HEK293 (cell line): Measurements from ENCODE around the gene CD151.

Experiments used
- CTCF ChIA-PET: fragments of 350-600 bp; formaldehyde crosslinking; extraction: SDS; loops from one replicate; lab custom pipeline; 2021; ENCODE audit warnings: antibody characterized with exemption; lab: Yijun Ruan, JAX
- POLR2A ChIA-PET: fragments of 300-600 bp; formaldehyde crosslinking; extraction: SDS; loops from one replicate; lab custom pipeline; 2020; ENCODE audit warnings: antibody characterized with exemption, inconsistent platforms; lab: Yijun Ruan, JAX
- H3K27ac ChIP-seq: fragments of 200-500 bp; sonication (Bioruptor generic); 2 replicates; pipeline ENCODE4 v1.5.1; 2014; ENCODE audit warnings: low read depth, low read length, control low read depth, inconsistent platforms; ENCODE audit errors: extremely low read depth
- H3K36me3 ChIP-seq, 2 experiments: fragments of 200-500 bp in 1 of 2; sonication (Bioruptor generic) in 1 of 2; 1 replicate in 1 of 2; 2 replicates in 1 of 2; pipeline ENCODE4 v1.5.1; 2014 to 2017; ENCODE audit warnings: inconsistent platforms in 2 of 2, low read length in 2 of 2; ENCODE audit not compliant: control insufficient read depth in 2 of 2, insufficient read depth in 1 of 2
- H3K4me1 ChIP-seq: fragments of 200-500 bp; sonication (Bioruptor generic); 2 replicates; pipeline ENCODE4 v1.5.1; 2014; ENCODE audit warnings: mild to moderate bottlenecking, low read length, inconsistent platforms; ENCODE audit not compliant: control insufficient read depth, insufficient read depth
- H3K4me3 ChIP-seq: 2 replicates; pipeline ENCODE4 v1.5.1; 2011; ENCODE audit warnings: low read depth, mild to moderate bottlenecking, control low read depth, low read length, moderate library complexity
- H3K9me3 ChIP-seq: fragments of 200-500 bp; sonication (Bioruptor generic); 2 replicates; pipeline ENCODE4 v1.5.1; 2014; ENCODE audit warnings: low read depth, low read length, inconsistent platforms; ENCODE audit not compliant: control insufficient read depth, insufficient read depth
- CTCF ChIP-seq: fragments of 450-650 bp; formaldehyde crosslinking; IDR thresholded peaks from 2 replicates; pipeline ENCODE4 v1.5.1; 2016; ENCODE audit warnings: missing biosample characterization, missing genetic modification characterization
- GLIS1 ChIP-seq: fragments of 450-650 bp; formaldehyde crosslinking; IDR thresholded peaks from 2 replicates; pipeline ENCODE4 v1.5.1; 2016; ENCODE audit warnings: missing biosample characterization, missing genetic modification characterization
- HIC1 ChIP-seq: fragments of 450-650 bp; formaldehyde crosslinking; IDR thresholded peaks from 2 replicates; pipeline ENCODE4 v1.5.1; 2016; ENCODE audit warnings: missing biosample characterization, missing genetic modification characterization
- KLF17 ChIP-seq: fragments of 450-650 bp; formaldehyde crosslinking; IDR thresholded peaks from 2 replicates; pipeline ENCODE4 v1.5.1; 2016; ENCODE audit warnings: missing biosample characterization, missing genetic modification characterization
- KLF8 ChIP-seq: fragments of 450-650 bp; formaldehyde crosslinking; IDR thresholded peaks from 2 replicates; pipeline ENCODE4 v1.5.1; 2016; ENCODE audit warnings: missing biosample characterization, missing genetic modification characterization
- SP2 ChIP-seq: fragments of 450-650 bp; formaldehyde crosslinking; IDR thresholded peaks from 2 replicates; pipeline ENCODE4 v1.5.1; 2016; ENCODE audit warnings: missing biosample characterization, missing genetic modification characterization
- ZBTB48 ChIP-seq: fragments of 450-650 bp; formaldehyde crosslinking; IDR thresholded peaks from 2 replicates; pipeline ENCODE4 v1.5.1; 2016; ENCODE audit warnings: missing biosample characterization, missing genetic modification characterization
- ZBTB7A ChIP-seq: fragments of 450-650 bp; formaldehyde crosslinking; IDR thresholded peaks from 2 replicates; pipeline ENCODE4 v1.5.1; 2016; ENCODE audit warnings: low read depth, missing biosample characterization, missing genetic modification characterization
- ZIC2 ChIP-seq: fragments of 450-650 bp; formaldehyde crosslinking; IDR thresholded peaks from 2 replicates; pipeline ENCODE4 v1.5.1; 2016; ENCODE audit warnings: missing biosample characterization, missing genetic modification characterization
- ZNF26 ChIP-seq: fragments of 450-650 bp; formaldehyde crosslinking; IDR thresholded peaks from 2 replicates; pipeline ENCODE4 v1.5.1; 2016; ENCODE audit warnings: missing biosample characterization, missing genetic modification characterization
- ZNF362 ChIP-seq: fragments of 450-650 bp; formaldehyde crosslinking; IDR thresholded peaks from 2 replicates; pipeline ENCODE4 v1.5.1; 2016; ENCODE audit warnings: missing biosample characterization, missing genetic modification characterization
- ZNF366 ChIP-seq: fragments of 450-650 bp; formaldehyde crosslinking; conservative IDR thresholded peaks from 2 replicates; pipeline ENCODE4 v1.5.1; 2016; ENCODE audit warnings: missing biosample characterization, missing genetic modification characterization
- ZNF423 ChIP-seq: fragments of 450-650 bp; formaldehyde crosslinking; IDR thresholded peaks from 2 replicates; pipeline ENCODE4 v1.5.1; 2016; ENCODE audit warnings: missing biosample characterization, missing genetic modification characterization
- ZNF473 ChIP-seq: fragments of 450-650 bp; formaldehyde crosslinking; IDR thresholded peaks from 2 replicates; pipeline ENCODE4 v1.5.1; 2017; ENCODE audit warnings: missing biosample characterization, missing genetic modification characterization
- ZNF514 ChIP-seq: fragments of 450-650 bp; formaldehyde crosslinking; IDR thresholded peaks from 2 replicates; pipeline ENCODE4 v1.5.1; 2016; ENCODE audit warnings: missing biosample characterization, missing genetic modification characterization
- ZNF529 ChIP-seq: fragments of 450-650 bp; formaldehyde crosslinking; IDR thresholded peaks from 2 replicates; pipeline ENCODE4 v1.5.1; 2017; ENCODE audit warnings: missing genetic modification characterization, missing biosample characterization; ENCODE audit not compliant: insufficient replicate concordance
- ZNF610 ChIP-seq: fragments of 450-650 bp; formaldehyde crosslinking; IDR thresholded peaks from 2 replicates; pipeline ENCODE4 v1.5.1; 2016; ENCODE audit warnings: missing biosample characterization, missing genetic modification characterization, borderline replicate concordance
- ZNF654 ChIP-seq: fragments of 450-650 bp; formaldehyde crosslinking; IDR thresholded peaks from 2 replicates; pipeline ENCODE4 v1.5.1; 2016; ENCODE audit warnings: low read depth, missing biosample characterization, missing genetic modification characterization
- ZNF837 ChIP-seq: fragments of 450-650 bp; formaldehyde crosslinking; IDR thresholded peaks from 2 replicates; pipeline ENCODE4 v1.5.1; 2016; ENCODE audit warnings: missing biosample characterization, missing genetic modification characterization
- ZNF843 ChIP-seq: fragments of 450-650 bp; formaldehyde crosslinking; IDR thresholded peaks from 2 replicates; pipeline ENCODE4 v1.5.1; 2016; ENCODE audit warnings: missing biosample characterization, missing genetic modification characterization
- TF ChIP-seq, protein P1 (sequence below): fragments of 450-650 bp; formaldehyde crosslinking; IDR thresholded peaks from 2 replicates; pipeline ENCODE4 v1.5.1; 2016; ENCODE audit warnings: missing biosample characterization, missing genetic modification characterization
- TF ChIP-seq, protein P2 (sequence below): fragments of 450-650 bp; IDR thresholded peaks from 2 replicates; pipeline ENCODE4 v1.5.1; 2018; ENCODE audit warnings: missing biosample characterization, missing genetic modification characterization

CD151 gene

GRCh38 chr11:847876-848275 lies 15.1 kb downstream of the CD151 start:
- TF ChIP-seq ZNF843 (tag by site-specific recombination): no peak
- TF ChIP-seq KLF8 (tag by site-specific recombination): no peak
- TF ChIP-seq ZNF529: no peak
- POLR2A ChIA-PET: interaction anchor here (1.1 to 1.9 kb wide), 3 partner anchors 9 to 48 kb away, joined by 3 to 6 read pairs (median 3); partner anchors contain the start of gene PNPLA2
- CTCF ChIA-PET: interaction anchor here (0.7 to 1.8 kb wide), 9 partner anchors 9 to 1425 kb away, joined by 3 to 10 read pairs (median 5); no protein-coding TSS in a partner anchor
- Histone ChIP-seq H3K4me3 (no peak overlapping the region), H3K9me3 (no peaks in the 10 kb centered on the region), H3K4me1 (0 out of 2 replicates have a peak, but pooled peaks cover 6% of the 10 kb centered on the region), H3K27ac (no peak overlapping the region), H3K36me3 (no peaks in the 10 kb centered on the region)

- H3K9me3 ChIP-seq: no peaks in the 10 kb centered on the region
- H3K27ac ChIP-seq: no peak overlapping the region
- no peak overlapping the region for H3K4me3 ChIP-seq
- no peaks in the 10 kb centered on the region for H3K36me3 ChIP-seq
- CTCF ChIA-PET: interaction anchor here (0.7 to 1.8 kb wide), 11 partner anchors 9 to 203 kb away, joined by 3 to 10 read pairs (median 3); no protein-coding TSS in a partner anchor
- 0 out of 2 replicates have a peak, but pooled peaks cover 6% of the 10 kb centered on the region for H3K4me1 ChIP-seq
- POLR2A ChIA-PET: interaction anchor here (0.6 to 1.1 kb wide), 3 partner anchors 8 to 47 kb away, joined by 3 read pairs; no protein-coding TSS in a partner anchor
- TF ChIP-seq KLF17 (0 out of 2 replicates have a peak, but pooled peaks have one; percentile 32), ZNF366 (tag by site-specific recombination) (0 out of 2 replicates have a peak, but pooled peaks have one; percentile 21), GLIS1 (tag by site-specific recombination) (peak; percentile 92), ZNF423 (tag by site-specific recombination) (peak; percentile 60; the same call in 1 of the 2 replicates), ZNF654 (peak; percentile 33), HIC1 (tag by site-specific recombination) (0 out of 2 replicates have a peak, but pooled peaks have one; percentile 23), ZNF26 (tag by site-specific recombination) (no peak), ZNF473 (tag by site-specific recombination) (no peak), ZNF837 (tag by site-specific recombination) (no peak), ZBTB48 (0 out of 2 replicates have a peak, but pooled peaks have one; percentile 27), ZNF514 (tag by site-specific recombination) (no peak), ZNF362 (tag by site-specific recombination) (no peak), SP2 (tag by site-specific recombination) (peak; percentile 38), ZIC2 (peak; percentile 93), ZBTB7A (tag by site-specific recombination) (peak; percentile 59; the same call in 1 of the 2 replicates), ZNF610 (tag by site-specific recombination) (no peak), KLF8 (tag by site-specific recombination) (peak; percentile 34; the same call in 1 of the 2 replicates), CTCF (tag by site-specific recombination) (peak; percentile 64)
- TF ChIP-seq, protein P1, sequence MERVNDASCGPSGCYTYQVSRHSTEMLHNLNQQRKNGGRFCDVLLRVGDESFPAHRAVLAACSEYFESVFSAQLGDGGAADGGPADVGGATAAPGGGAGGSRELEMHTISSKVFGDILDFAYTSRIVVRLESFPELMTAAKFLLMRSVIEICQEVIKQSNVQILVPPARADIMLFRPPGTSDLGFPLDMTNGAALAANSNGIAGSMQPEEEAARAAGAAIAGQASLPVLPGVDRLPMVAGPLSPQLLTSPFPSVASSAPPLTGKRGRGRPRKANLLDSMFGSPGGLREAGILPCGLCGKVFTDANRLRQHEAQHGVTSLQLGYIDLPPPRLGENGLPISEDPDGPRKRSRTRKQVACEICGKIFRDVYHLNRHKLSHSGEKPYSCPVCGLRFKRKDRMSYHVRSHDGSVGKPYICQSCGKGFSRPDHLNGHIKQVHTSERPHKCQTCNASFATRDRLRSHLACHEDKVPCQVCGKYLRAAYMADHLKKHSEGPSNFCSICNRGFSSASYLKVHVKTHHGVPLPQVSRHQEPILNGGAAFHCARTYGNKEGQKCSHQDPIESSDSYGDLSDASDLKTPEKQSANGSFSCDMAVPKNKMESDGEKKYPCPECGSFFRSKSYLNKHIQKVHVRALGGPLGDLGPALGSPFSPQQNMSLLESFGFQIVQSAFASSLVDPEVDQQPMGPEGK: peak; percentile 64; the same call in 1 of the 2 replicates
- TF ChIP-seq, protein P2, sequence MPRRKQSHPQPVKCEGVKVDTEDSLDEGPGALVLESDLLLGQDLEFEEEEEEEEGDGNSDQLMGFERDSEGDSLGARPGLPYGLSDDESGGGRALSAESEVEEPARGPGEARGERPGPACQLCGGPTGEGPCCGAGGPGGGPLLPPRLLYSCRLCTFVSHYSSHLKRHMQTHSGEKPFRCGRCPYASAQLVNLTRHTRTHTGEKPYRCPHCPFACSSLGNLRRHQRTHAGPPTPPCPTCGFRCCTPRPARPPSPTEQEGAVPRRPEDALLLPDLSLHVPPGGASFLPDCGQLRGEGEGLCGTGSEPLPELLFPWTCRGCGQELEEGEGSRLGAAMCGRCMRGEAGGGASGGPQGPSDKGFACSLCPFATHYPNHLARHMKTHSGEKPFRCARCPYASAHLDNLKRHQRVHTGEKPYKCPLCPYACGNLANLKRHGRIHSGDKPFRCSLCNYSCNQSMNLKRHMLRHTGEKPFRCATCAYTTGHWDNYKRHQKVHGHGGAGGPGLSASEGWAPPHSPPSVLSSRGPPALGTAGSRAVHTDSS (tag by site-specific recombination): peak; percentile 90
Measured at GRCh38 chr11:848380-848931, 15.7 kb downstream of the CD151 start.
